Ishikawa (cell line): ENCODE measurements around the gene ADAMTSL1.

Experiments used
- CREB1 ChIP-seq: IDR thresholded peaks from 2 replicates; pipeline ENCODE4 v1.6.1; 2012; ENCODE audit warnings: low read depth
- FOXM1 ChIP-seq: IDR thresholded peaks from 2 replicates; pipeline ENCODE4 v1.6.1; 2012; ENCODE audit warnings: low read depth, borderline replicate concordance
- NFIC ChIP-seq: IDR thresholded peaks from 2 replicates; pipeline ENCODE4 v1.6.1; 2012
- RAD21 ChIP-seq: IDR thresholded peaks from 2 replicates; pipeline ENCODE4 v1.6.1; 2012; ENCODE audit warnings: low read depth
- TEAD4 ChIP-seq: IDR thresholded peaks from 2 replicates; pipeline ENCODE4 v1.6.1; 2012
- YY1 ChIP-seq: IDR thresholded peaks from 2 replicates; pipeline ENCODE4 v1.6.1; 2012; ENCODE audit warnings: low read depth
- TF ChIP-seq, protein P1 (sequence below): IDR thresholded peaks from 2 replicates; pipeline ENCODE4 v1.6.1; 2012; ENCODE audit warnings: low read depth, mild to moderate bottlenecking

DNA sequence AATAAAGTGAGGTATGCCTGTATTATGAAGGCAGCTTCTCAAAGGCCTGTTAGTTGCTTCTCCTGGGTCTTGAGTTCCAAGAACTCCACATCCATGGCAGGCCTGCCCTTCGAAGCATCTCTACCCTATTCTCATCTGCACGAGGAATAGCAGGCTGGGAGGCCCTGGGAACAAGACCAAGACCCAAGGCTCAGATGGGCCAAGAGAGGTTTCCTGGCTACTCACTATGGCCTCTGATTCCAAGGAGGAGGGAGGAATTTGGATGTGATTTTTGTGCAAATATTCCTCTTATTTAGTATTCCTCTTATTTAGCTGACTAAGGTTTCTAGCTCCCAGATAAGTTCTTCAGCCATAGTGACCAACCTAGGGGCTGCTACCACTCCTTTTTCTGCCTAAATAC, 407.8 kb downstream of the ADAMTSL1 start:
- no peak for TF ChIP-seq YY1
- TF ChIP-seq CREB1: no peak
- no peak for TF ChIP-seq RAD21
- TF ChIP-seq, protein P1, sequence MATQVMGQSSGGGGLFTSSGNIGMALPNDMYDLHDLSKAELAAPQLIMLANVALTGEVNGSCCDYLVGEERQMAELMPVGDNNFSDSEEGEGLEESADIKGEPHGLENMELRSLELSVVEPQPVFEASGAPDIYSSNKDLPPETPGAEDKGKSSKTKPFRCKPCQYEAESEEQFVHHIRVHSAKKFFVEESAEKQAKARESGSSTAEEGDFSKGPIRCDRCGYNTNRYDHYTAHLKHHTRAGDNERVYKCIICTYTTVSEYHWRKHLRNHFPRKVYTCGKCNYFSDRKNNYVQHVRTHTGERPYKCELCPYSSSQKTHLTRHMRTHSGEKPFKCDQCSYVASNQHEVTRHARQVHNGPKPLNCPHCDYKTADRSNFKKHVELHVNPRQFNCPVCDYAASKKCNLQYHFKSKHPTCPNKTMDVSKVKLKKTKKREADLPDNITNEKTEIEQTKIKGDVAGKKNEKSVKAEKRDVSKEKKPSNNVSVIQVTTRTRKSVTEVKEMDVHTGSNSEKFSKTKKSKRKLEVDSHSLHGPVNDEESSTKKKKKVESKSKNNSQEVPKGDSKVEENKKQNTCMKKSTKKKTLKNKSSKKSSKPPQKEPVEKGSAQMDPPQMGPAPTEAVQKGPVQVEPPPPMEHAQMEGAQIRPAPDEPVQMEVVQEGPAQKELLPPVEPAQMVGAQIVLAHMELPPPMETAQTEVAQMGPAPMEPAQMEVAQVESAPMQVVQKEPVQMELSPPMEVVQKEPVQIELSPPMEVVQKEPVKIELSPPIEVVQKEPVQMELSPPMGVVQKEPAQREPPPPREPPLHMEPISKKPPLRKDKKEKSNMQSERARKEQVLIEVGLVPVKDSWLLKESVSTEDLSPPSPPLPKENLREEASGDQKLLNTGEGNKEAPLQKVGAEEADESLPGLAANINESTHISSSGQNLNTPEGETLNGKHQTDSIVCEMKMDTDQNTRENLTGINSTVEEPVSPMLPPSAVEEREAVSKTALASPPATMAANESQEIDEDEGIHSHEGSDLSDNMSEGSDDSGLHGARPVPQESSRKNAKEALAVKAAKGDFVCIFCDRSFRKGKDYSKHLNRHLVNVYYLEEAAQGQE: no peak
- TF ChIP-seq FOXM1: no peak
- TF ChIP-seq TEAD4: no peak
- no peak for TF ChIP-seq NFIC
